HCEC 1CT (cell line): ENCODE data around the gene PDZRN3.

Experiments used
- DNase-seq: peaks from one replicate; pipeline ENCODE4 v3.0.0-alpha.2; 2017

The PDZRN3 gene

DNA sequence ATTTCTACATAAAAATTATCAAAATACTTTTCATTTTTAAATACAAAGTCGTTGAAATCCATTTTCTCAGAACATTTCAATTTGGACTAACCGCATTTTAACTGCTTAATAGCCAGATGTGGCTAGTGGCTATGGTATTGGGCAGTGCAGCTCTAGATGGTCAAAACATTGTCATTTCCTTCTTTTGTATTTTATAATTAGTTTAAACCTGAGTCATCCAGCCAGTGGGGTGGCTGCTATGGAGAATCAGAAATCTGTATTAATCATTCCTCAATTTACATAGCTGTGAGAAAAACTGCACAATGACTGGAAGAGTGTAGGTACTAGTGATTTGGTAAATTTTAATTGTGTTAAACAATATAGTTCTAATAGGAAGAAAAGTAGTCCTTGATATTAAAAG, 245.3 kb downstream of the PDZRN3 start:
- DNase-seq = no peak

DNA sequence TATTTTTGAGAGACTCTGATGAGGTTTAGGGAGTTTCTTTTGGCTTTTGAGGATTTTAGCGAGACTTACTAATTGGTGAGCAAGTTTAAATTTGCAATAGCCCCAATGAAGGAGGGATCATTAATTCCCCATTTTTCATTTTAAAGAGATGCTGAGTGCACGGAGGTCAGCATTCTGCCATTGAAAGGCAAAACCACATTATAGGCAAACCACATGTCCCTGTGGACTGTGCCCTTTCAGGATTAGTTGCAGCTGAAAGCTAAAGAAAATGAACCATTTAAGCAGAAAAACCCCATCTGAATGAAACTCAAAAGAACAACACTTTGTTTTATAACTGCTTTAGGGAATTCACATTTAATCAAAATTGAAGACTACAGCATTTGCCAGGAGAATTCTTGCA, 246.5 kb downstream of the PDZRN3 start:
- no peak for DNase-seq

DNA sequence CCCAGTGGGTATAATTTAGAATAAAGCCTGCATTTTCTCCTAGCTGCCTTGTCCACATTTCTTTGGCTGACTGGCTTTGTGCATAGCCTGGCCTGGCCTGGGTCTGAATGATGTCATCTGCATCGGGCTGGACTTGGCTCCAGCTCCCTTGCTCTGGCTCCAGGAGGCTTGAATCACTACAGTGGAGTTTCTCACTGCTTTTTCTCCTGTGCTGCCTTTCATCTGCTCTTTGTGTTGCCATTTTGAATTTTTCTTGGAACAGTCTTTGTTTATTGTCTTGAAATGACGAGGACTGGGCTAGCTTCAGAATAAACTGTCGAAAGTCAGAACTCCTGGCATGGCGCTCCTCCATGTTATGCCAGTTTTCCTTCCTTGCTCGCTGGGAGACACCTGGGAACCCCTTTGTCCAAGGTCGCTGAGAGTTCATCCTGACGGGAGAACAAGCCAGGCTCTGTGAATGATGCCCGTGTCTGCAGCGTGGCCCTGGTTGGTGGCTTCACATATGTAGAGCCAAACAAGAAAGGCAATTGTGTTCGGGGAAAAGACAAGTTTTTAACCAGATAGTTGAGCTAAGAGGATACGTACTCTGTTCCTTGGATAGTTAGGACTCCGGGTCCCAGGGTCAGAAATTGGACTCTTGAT, 258.9 kb downstream of the PDZRN3 start:
- no peak for DNase-seq

DNA sequence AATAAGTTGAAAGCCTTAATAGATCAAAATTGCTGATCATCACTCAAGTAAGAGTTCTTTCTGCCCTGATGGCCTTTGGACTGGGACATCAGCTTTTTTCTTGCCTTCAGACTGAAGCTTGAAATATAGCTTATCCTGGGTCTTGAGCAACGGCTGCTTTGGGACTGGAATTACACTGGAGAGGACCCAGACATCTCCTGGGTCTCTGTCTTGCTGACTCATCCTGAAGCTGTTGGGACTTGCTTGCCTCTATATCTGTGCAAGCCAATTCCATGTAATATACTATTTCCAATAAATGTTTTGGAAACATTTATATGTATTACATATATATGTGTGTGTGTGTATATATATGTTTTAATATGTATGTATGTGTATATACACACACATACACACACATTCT, 260.2 kb downstream of the PDZRN3 start:
- DNase-seq = no peak

DNA sequence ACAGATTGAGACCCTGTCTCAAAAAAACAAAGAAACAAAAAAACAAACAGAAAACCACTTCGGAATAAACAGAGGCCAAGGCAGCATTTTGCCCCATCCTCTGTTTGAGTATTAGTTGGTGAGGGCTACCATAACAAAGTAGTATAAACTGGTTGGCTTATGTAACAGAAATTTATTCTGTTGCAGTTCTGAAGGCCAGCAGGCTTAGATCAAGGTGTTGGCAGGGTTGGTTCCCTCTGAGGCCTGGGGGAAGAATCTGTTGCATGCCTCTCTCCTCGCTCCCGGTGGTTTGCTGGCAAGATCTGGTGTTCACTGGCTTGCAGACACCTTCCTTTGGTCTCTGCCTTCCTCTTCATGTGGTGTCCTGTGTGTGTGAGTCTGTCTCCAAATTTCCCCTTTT, 261.6 kb downstream of the PDZRN3 start:
- no peak for DNase-seq

DNA sequence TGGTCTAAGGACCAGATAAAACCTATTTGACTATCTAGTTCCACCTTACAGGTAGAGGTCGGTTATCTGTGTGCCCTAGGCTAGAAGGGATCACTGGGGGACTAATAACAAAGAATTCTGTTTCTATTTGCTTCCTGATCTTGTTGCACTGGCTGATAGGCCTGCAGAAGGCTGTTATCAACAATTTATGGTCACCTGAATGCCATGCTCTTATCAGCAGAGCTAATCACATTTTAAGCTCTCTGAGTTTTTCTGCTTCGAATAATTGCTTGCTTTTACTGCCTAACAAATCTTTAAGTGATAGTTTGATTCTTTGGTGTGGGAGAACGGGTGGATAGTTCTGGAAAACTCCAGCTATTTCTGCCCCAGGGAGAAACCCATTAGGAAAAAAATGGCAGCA, 263.1 kb downstream of the PDZRN3 start:
- DNase-seq = no peak

DNA sequence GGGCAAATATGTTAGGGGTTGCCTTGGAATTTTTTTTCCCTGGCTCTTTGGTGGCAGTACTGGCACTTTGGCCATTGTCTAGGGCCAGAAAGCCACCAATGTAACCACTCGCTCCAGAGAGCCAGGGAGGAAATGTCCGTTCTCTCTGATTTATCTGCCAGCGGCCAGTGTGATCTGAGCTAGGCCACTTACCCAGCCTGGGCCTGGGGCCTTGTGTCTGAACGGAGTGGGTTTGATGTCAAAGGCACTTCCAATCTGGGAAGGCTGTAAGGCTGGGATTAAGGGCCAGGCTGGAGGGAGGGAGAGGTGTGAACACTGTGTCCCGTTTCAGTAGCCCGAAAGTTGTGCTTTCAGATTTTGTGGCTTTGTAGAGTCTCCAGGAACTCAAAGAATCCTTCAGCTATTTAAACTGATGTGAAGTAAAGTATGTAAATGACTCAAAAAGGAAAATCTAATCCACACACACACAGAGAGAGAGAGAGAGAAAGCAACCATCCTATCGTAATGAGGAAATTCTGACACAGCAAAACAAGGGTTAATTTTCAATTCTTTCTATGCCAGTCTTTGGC, 271.0 kb downstream of the PDZRN3 start:
- DNase-seq = no peak

DNA sequence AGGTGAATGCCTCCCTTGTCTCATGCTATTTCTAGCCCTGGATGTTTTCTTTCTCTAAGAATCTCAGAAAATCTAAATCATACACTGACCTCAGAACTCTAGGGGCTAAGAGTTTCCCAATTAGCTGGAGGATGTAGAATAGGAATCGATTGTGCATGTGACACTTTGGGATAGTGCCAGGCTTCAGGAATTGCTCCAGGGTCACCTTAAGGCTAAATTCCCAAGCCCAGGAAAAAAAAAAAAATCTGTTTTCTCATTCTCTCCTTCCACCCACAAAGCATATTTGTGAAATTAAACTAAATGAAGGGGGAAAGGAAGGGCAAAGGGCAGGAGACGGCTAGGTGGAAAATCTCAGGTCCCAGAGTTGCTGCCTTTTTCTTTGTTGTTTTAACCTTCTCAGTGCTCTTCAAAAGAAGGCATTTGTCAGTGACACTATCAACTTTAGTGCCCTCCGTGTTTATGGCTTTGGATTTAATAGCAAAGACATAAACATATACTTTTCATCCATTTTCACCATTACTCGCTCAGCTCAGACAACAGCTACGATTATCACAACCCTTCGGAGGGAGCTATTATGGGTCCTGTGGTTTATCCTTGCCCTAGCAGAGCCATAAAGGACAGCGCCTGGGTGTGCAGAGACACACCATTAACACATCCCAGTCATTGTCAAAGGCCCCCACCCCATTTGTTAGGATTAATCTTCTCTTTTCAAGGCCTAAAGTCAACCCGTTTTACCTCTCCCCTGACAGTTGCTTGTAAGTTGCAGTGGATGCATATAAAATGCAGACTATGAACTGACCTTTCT, 271.7 kb downstream of the PDZRN3 start:
- DNase-seq = no peak

DNA sequence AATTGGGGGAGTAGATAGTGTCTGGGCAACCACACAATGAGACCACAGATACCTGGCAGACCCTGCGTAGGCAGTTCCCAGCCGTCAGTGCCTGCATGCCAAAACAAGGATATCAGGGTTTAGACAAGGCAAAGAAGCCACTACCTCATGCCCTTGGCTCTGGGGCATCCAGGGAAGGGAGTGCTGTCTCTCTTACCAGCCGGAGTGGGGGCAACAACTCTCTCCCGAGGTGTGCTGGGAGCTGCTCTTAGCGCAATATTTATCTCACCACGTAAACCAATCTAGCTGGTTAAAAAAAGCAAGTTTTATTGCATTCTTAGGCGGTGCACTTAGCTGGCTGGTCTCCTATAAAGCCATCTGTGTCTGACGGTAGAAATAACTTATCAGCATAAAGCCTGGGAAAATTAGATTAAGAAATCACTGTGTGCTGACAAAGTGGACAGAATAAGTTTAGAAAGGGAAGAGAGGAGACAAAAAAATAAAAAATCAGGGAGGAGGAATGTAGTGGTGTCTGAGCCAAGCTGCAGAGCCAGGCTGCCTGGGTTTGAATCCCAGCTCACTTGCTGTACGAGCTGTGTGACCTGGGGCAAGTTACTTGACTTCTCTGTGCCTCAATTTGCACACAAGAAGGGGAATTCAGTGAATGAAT, 273.2 kb downstream of the PDZRN3 start:
- no peak for DNase-seq

DNA sequence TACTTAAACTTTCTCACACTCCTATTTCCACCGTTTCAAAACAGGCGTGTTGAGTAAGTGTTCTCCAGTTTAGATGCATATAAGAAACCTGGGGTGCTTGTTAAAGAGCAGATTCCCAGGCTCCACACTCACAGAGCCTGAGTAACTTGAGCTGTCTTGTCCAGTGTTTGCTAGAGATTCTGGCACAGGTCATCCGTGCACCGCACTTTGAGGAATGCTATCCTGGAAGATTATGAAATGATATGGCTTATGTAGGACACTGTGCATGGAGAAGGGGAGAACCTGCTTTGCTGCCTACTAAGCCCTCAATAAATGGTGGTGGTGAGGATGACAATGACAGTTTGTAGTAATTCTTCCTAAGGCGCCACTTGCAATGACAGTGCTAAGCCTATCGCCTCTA, 273.7 kb downstream of the PDZRN3 start:
- DNase-seq = no peak

DNA sequence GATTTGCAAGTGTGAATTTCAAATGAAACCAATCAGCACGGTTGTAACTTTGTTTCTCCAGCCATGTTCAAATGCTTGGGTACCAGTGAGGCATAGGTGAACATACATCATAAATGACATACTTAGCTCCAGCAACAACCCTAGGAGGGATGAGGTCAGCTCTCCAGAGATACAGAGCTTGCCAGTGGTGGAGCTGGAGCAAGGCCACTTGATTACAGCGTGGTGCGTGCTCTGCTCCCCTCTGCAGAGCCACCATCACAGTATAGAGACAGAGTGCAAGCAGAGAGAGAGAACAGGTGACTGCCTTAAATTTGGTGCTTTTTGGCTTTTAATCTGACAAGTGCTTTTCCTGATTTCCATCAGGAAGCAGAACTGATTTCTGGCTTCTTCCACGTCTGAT, 275.1 kb downstream of the PDZRN3 start:
- DNase-seq = no peak

DNA sequence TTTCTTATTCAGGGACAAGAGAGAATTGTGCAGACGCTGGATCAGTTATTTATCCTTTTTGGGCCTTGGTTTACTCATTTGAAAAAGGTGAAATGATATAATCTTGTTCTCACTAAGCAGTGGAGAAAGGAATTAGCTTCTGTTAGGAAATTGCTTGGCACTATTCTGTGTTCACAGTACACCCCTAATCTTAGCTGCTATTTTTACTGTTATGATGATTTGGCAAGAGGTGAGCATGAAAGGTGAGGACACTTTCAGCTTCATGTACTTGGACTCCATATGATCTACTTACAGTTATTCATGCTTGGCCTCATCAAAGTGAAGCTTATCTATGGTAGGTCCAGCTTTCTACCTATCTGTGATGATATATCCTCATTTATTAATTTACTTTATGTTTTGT, 282.7 kb downstream of the PDZRN3 start:
- no peak for DNase-seq

DNA sequence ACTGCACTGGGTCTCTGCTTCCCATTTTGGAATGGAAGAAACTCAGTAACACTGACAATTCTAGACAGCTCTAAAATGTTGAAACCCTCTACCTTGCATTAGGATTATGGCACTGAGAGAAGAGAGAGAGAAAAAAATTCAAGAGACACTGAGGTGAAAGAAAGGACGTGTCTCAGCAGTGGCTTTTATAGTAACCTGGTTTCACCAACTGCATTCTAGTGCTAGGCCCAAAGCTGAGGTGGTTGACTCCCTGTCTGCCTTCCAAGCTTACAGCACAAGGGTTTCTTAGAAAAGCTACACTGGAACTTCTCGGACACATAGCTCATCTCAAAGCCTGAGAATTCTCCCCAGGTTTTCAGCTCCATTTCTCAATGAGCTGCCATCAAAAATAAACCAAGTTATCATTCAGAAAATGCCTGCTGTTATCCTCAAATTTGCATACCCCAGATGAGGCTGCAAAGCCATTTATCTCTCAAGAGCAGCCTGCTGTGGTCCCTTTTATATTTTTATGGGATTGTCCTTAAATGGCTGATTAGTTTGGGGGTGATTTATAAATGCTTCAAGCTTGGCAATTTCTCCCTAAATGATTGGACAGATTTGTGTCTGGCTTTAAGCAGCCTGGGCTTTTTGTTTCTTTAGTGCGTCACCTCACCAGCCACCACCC, 283.3 kb downstream of the PDZRN3 start:
- DNase-seq = no peak

DNA sequence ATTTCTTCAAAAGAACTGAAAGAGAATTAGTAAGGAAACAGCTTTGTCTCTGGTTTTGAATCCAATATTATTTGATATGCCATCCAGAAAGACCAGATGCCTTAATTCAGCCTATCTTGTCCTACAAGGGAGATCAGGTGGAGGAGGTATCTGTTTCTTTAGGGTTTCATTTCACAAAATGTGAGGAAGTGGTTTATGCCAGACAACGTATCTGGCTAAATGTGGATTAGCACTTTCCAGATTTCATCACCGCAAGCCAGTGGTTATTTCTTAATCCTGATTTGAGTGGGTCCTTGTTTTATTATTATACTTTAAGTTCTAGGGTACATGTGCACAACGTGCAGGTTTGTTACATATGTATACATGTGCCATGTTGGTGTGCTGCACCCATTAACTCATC, 292.2 kb downstream of the PDZRN3 start:
- no peak for DNase-seq
